Measurements from ENCODE around the gene GPR55. TPM values are rescaled to one million over a fixed set of nuclear protein-coding genes. Genes with fewer than 3 reads are reported as not detected.

GPR55 gene
- total RNA-seq, 1 experiment from 2014 or later: 0.19 TPM

- DNase-seq (ENCODE audit: low spot score): no peak
- H3K27ac ChIP-seq (ENCODE audit: low read depth, low read length, poor library complexity, severe bottlenecking): no peak overlapping the region
- intact Hi-C loops (cut with micrococcal nuclease; ENCODE audit: unreplicated experiment): no loop called here
- H3K36me3 ChIP-seq (ENCODE audit: insufficient read depth, low read length, poor library complexity, severe bottlenecking): no peaks in the 10 kb centered on the region
- CTCF ChIA-PET: no interaction called here
- BruUV-seq (replicated peaks): no TSS peak
- H3K9me3 ChIP-seq (ENCODE audit: low read depth, low read length, poor library complexity, severe bottlenecking): no peaks in the 10 kb centered on the region
- no peak for TF ChIP-seq CTCF (conservative IDR thresholded peaks at IDR 0.05; ENCODE audit: low read depth, low read length)
- TF ChIP-seq EZH2 (IDR thresholded peaks at IDR 0.05; ENCODE audit: borderline replicate concordance, low read depth, low read length, poor library complexity, severe bottlenecking): no peak
- H3K4me3 ChIP-seq (ENCODE audit: low read depth, low read length, poor library complexity, severe bottlenecking): no peak overlapping the region
- peaks cover 14% of the 10 kb centered on the region for H3K4me1 ChIP-seq (ENCODE audit: insufficient read depth, low read length, poor library complexity, severe bottlenecking)
- H3K27me3 ChIP-seq (replicated peaks; ENCODE audit: insufficient read depth, low read depth, low read length, poor library complexity): no peaks in the 10 kb centered on the region
- POLR2A ChIA-PET (ENCODE audit: low non-redundant PET): no interaction called here
These were observed 19.3 kb downstream of the GPR55 start for GRCh38 chr2:230905448-230906421.

- CTCF ChIA-PET: no interaction called here
- Histone ChIP-seq H3K36me3 (ENCODE audit: insufficient read depth, low read length, poor library complexity, severe bottlenecking) (no peaks in the 10 kb centered on the region), H3K9me3 (ENCODE audit: low read depth, low read length, poor library complexity, severe bottlenecking) (no peaks in the 10 kb centered on the region), H3K4me1 (ENCODE audit: insufficient read depth, low read length, poor library complexity, severe bottlenecking) (peaks cover 14% of the 10 kb centered on the region), H3K27me3 (replicated peaks; ENCODE audit: insufficient read depth, low read depth, low read length, poor library complexity) (no peaks in the 10 kb centered on the region), H3K4me3 (ENCODE audit: low read depth, low read length, poor library complexity, severe bottlenecking) (no peak overlapping the region), H3K27ac (ENCODE audit: low read depth, low read length, poor library complexity, severe bottlenecking) (no peak overlapping the region)
- no peak for TF ChIP-seq CTCF (conservative IDR thresholded peaks at IDR 0.05; ENCODE audit: low read depth, low read length)
- POLR2A ChIA-PET (ENCODE audit: low non-redundant PET): no interaction called here
- BruUV-seq (replicated peaks): no TSS peak
- DNase-seq (ENCODE audit: low spot score): no peak
- intact Hi-C loops (cut with micrococcal nuclease; ENCODE audit: unreplicated experiment): loop anchor here (5.0 kb wide), 1 partner anchor 58 kb away; no protein-coding TSS in a partner anchor
These were observed 20.1 kb downstream of the GPR55 start for GRCh38 chr2:230904856-230905447.

- Histone ChIP-seq H3K4me1 (ENCODE audit: insufficient read depth, low read length, poor library complexity, severe bottlenecking) (peaks cover 7% of the 10 kb centered on the region), H3K27me3 (replicated peaks; ENCODE audit: insufficient read depth, low read depth, low read length, poor library complexity) (no peaks in the 10 kb centered on the region), H3K4me3 (ENCODE audit: low read depth, low read length, poor library complexity, severe bottlenecking) (no peak overlapping the region), H3K36me3 (ENCODE audit: insufficient read depth, low read length, poor library complexity, severe bottlenecking) (no peaks in the 10 kb centered on the region), H3K9me3 (ENCODE audit: low read depth, low read length, poor library complexity, severe bottlenecking) (no peaks in the 10 kb centered on the region), H3K27ac (ENCODE audit: low read depth, low read length, poor library complexity, severe bottlenecking) (no peak overlapping the region)
- TF ChIP-seq CTCF (conservative IDR thresholded peaks at IDR 0.05; ENCODE audit: low read depth, low read length) (no peak), EZH2 (IDR thresholded peaks at IDR 0.05; ENCODE audit: borderline replicate concordance, low read depth, low read length, poor library complexity, severe bottlenecking) (no peak)
- CTCF ChIA-PET: interaction anchor here (3.3 kb wide), 1 partner anchor 84 kb away, joined by 15 read pairs; no protein-coding TSS in a partner anchor
- no TSS peak for BruUV-seq (replicated peaks)
- intact Hi-C loops (cut with micrococcal nuclease; ENCODE audit: unreplicated experiment): loop anchor here (2.0 to 5.0 kb wide), 2 partner anchors 56 to 149 kb away; no protein-coding TSS in a partner anchor
- POLR2A ChIA-PET (ENCODE audit: low non-redundant PET): no interaction called here
- DNase-seq (ENCODE audit: low spot score): no peak
These were observed 21.6 kb downstream of the GPR55 start for GRCh38 chr2:230903231-230904150.

All from A673 (cell line).